GM19463 (cell line): Measurements from ENCODE around the gene QPRT.
"Not testable (repeated sequence)": the region's sequence is repeated elsewhere in the genome, so short reads cannot be mapped to it uniquely, and the experiment has no call there.

Experiments
- ATAC-seq: cut with Tn5 transposase; IDR thresholded peaks from one replicate; pipeline ENCODE4 v1.9.1; 2021; ENCODE audit warnings: mild to moderate bottlenecking, moderate library complexity; ENCODE audit not compliant: unreplicated experiment

The QPRT gene

GRCh38 chr16:29714396-29714795, 35.4 kb downstream of the QPRT start:
- no peak for ATAC-seq

DNA sequence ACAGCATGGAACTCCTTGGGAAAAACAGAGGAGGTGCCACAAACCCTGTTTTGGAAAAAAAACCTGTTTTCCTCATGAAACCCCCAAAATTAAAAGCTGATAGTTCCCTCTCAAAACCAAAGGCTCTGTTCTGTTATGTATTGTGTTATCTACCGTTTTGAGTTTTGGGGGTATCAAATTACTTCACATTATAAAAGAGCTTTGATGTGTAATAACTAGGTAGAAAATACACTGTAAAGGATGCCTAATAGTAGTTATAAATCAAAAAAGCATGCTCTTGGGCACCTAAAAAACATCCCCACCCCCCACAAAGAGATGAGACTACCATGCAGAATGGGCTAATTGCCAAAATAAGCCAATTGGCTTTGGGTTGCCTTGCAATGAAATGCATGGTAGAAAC, 36.0 kb downstream of the QPRT start:
- no peak for ATAC-seq

- no peak for ATAC-seq
These were observed 38.1 kb downstream of the QPRT start for GRCh38 chr16:29717113-29717512.

DNA sequence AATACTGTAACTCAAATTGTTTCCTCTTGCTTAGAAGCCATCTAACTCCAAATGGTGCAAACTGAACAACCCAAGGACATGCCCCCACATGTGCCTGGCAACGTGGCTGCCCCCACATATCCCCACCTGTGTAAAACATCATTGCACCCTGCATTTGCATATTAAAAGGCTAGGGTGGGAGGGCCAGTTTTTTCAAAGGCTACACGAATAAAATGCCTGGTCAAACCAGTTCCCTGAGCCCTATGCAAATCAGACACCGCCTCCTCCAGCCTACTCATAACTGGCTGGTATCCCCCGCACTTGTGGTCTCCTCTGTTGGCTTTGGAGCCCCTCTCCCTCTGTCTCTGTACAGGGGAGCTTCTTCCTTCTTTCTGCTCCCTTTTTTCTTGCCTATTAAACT, 40.1 kb downstream of the QPRT start:
- no peak for ATAC-seq

DNA sequence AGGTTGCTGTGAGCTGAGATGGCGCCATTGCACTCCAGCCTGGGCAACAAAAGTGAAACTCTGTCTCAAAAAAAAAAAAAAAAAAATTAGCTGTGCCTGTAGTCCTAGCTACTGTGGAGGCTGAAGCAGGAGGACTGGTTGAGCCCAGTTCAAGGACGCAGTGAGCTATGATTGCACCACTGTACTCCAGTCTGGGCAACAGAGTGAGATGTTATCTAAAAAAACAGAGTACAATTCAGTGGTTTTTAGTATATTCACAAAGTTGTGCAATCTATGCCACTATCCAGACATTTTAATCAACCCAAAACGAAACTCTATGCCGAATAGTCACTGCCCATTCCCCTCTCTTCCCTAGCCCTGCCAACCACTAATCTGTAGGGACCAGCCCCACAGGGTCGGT, 41.7 kb downstream of the QPRT start:
- ATAC-seq = no peak

DNA sequence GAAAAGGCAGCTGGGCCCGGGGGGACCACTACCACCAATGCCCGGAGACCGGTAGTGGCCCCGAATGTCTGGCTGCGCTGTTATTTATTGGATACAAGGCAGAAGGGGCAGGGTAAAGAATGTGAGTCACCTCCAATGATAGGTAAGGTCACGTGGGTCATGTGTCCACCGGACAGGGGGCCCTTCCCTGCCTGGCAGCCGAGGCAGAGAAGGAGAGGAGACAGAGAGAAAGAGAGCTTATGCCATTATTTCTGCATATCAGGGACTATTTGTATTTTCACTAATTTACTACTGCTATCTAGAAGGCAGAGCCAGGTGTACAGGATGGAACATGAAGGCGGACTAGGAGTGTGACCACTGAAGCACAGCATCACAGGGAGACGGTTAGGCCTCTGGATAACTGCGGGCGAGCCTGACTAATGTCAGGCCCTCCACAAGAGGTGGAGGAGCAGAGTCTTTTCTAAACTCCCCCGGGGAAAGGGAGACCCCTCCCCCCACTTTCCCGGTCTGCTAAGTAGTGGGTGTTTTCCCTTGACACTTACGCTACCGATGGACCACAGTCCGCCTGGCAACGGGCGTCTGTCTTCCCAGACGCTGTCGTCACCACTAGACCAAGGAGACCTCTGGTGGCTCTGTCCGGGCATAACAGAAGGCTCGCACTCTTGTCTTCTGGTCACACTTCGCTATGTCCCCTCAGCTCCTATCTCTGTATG, 42.3 kb downstream of the QPRT start:
- ATAC-seq = not testable (repeated sequence)

DNA sequence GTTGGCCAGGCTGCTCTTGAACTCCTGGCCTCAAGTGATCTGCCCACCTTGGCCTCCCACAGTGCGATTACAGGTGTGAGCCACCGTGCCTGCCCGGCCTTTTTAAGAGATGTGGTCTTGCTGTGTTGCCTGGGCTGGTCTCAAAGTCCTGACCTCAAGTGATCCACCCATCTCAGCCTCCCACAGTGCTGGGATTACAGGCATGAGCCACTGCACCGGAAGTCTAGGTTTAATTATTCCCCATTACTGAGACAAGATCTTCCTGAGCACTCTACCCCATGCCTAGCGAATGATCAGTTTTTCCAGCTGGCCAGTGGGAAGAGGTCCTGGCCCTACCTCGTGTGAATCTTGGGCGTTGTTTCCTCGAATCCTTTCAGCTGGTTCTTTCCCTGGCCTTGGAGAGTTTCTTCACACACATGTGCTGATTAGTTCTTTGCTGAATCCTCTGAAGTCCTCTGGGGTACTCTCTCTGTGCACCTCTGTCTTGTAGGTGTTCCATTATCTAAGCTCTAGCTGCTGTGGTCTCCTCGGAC, 47.9 kb downstream of the QPRT start:
- ATAC-seq = no peak

DNA sequence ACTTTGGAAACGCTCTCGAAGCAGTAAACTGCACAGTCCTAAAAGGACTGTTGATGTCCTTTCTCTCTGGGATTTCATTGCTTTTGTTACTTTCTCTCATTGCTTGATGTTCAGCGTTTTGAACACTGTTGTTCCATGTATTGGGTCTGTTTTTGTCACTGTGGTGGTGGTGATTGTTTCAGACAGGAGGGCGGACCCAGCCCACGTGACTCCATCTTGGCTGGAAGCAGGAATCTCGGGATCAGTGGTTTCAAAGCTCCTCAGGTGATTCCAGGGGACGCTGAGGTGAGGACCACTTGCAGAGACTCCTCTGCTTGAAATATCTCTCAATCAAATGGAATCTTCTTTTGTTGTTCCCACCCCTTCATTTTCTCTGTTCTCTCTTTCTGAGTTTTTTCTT, 48.5 kb downstream of the QPRT start:
- no peak for ATAC-seq

- ATAC-seq = no peak
These were observed 50.1 kb downstream of the QPRT start for GRCh38 chr16:29729116-29729521.

DNA sequence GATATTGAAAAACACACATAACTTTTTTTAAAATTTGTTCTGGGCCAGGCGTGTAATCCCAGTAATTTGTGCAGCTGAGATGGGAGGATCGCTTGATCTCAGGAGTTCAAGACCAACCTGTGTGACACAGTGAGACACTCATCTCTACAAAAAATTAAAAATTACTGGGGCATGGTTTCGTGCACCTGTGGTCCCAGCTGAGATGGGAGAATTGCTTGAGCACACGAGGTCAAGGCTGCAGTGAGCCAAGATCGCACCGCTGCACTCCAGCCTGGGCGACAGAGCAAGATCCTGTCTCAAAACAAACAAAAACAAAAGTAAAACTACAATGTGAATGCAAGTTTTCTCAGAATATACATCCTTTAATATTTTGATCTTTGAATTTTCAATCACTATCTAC, 51.7 kb downstream of the QPRT start:
- no peak for ATAC-seq

DNA sequence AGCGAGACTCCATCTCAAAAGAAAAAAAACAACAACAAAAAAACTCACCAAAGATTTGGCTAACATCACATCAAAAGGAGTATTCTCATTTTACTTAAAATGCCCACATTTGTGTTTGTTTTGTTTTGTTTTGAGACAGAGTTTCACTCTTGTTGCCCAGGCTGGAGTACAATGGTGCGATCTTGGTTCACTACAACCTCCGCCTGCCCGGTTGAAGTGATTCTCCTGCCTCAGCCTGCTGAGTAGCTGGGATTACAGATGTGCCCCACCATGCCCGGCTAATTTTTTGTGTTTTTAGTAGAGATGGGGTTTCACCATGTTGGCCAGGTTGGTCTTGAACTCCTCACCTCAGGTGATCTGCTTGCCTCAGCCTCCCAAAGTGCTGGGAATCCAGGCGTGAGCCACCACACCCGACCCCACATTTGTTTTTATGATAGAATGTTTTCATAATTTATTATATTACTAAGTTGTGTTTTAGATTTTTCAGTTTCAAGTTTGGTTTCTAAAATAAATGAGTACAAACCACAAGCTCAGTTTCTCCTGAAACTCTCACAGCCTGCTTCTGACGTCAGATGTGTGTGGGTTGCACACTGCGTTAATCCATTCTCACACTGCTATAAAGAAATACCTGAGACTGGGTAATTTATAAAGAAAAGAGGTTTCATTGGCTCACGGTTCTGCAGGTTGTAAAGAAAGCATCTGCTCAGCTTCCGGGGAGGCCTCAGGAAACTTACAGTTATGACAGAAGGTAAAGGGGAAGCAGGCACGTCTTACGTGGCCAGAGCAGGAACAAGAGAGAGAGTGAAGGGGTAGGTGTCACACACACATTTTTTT, 53.0 kb downstream of the QPRT start:
- ATAC-seq = not testable (repeated sequence)

GRCh38 chr16:29734786-29735185, 55.8 kb downstream of the QPRT start:
- no peak for ATAC-seq

- ATAC-seq = no peak
These were observed 57.1 kb downstream of the QPRT start for GRCh38 chr16:29736112-29736511.

- ATAC-seq = no peak
These were observed 57.8 kb downstream of the QPRT start for GRCh38 chr16:29736764-29737163.

DNA sequence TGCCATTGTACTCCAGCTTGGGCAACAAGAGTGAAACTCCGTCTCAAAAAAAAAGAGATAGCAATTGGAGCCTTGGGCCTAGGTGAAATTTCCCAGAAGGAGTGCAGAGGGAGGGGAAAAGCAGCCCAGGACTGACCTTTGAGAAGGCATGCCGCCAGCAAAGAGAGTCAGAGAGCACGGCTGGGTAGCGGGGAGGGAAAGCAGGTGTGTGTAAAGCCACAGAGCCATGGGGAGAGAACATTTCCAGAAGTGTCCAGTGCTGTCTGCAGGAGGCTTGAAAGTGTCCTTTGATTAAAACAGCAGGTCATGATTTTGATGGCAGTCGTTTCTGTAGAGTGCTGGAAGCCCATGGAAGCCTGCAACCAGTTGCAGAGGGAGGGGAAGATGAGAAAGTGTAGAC, 58.7 kb downstream of the QPRT start:
- no peak for ATAC-seq

GRCh38 chr16:29738514-29738913, 59.5 kb downstream of the QPRT start:
- no peak for ATAC-seq

DNA sequence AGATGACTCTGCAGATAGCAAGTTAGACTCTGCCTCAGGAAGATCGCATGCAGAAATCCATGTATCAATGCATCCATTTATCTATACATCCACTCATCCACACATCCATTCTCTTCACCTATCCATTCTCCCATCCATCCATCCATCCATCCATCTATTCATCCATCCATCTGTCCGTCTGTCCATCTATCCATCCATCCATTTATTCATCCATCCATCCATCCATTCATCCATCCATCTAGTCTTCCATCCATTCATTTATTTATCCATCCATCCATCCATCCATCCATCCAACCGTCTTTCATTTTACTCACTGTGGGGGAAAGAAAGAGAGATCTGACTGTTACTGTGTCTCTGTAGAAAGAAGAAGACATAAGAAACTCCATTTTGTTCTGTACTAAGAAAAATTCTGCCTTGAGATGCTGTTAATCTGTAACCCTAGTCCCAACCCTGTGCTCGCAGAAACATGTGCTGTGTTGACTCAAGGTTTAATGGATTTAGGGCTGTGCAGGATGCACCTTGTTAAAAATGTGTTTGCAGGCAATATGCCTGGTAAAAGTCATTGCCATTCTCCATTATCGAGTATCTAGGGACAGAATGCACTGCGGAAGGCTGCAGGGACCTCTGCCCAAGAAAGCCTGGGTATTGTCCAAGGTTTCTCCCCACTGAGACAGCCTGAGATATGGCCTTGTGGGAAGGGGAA, 61.1 kb downstream of the QPRT start:
- ATAC-seq = not testable (repeated sequence)

- ATAC-seq = not testable (repeated sequence)
These were observed 61.6 kb downstream of the QPRT start for GRCh38 chr16:29740630-29741015.

- no peak for ATAC-seq
These were observed 63.8 kb downstream of the QPRT start for GRCh38 chr16:29742683-29743275.

DNA sequence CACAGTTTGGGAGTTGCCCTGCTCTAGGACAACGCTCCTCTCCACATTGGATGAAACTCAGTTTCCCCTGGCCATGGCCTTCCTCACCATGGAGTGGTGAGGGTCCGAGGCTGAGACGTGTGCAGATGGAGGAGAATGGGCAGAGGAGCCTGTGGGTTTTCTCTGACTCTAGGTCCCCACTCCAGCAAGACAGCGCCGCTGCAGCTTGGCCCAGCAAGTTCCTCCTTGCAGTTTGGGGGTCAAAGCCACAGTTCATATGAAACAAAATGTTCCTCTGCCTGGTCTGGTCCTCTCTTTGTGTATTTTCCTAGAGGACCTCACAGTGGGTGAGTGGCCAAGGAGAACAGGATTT, 64.5 kb downstream of the QPRT start:
- ATAC-seq = no peak

DNA sequence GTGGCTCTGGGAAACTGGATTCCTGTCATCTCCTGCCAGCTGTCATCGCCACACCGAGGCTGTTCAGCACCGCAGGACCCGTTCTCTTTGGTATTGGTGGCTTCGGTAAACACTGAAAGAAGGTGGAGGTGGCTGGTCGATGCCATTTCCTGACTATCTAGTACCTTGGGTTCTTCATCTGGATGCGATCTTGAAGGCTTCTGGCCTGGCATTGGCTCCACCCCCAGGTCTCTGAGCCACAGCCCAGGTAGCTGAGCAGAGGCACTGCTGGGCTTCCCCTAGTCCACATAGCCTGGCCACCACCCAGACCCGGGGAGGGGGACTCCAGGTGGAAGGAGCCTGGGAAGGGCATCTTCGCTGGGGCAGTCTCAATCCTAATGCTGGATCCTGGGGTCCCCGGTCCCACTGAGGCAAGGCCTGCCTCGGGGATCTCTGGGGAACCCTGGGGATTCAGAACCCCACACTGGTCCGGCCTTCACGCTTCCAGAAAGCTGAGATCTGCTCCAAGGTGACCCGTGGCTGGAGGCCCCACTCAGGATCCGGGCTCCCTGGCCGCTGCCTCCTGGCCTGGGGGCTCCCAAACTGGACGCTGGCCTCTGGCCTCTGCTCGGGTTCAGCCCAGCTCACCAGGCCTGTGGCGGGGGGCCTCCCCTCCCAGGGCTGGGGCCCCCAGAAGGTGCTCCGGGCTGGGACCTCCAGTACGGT, 65.0 kb downstream of the QPRT start:
- ATAC-seq = no peak
